GM10266 (cell line): ENCODE measurements around the gene VIPAS39.
A peak's percentile ranks its signal among the peaks of the same experiment; 100 is the strongest.

ENCODE experiments used
- DNase-seq: peaks from one replicate; pipeline ENCODE4 v3.0.0; 2012; ENCODE audit errors: extremely low spot score
- TF ChIP-seq, protein P1 (sequence below): IDR thresholded peaks from 2 replicates; pipeline ENCODE4 v1.5.1; 2012; ENCODE audit warnings: mild to moderate bottlenecking, low read depth; ENCODE audit not compliant: control insufficient read depth, insufficient read depth; ENCODE audit errors: missing control alignments

Gene VIPAS39

DNA sequence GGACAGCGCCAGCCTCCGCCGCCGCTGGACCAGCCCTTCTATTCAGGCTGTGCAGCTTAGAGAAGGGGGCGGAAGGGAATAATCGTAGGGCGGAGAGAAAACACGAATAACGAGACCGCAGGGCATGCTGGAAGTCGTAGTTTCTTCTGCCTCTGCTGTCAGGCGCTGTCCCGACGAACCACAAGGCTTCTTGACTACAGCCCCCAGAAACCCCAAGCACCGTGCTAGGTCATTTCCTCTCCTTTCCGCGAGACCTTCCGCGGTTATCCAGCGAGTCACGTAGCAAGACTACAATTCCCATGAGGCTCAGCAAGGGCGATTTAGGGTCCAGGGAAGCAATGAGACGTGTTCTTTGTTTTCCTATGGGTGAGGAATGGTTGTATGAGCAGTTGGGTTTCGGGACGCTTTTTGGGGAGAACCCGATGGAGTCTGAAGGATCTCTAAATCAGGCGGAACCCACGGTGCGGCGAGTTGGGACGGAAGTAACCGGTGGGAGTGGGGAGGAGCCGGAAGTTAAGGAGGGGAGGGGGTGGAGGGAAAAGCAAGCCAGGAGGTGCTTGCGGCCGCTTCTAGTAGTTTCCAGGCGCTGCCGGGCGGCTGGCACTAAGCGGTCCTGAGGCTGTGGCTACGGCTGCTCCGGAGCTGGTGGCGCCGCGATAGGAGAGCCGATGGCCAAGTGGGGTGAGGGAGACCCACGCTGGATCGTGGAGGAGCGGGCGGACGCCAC is at the start of gene VIPAS39, which contains the start of gene AHSA1:
Gene VIPAS39, minus strand, starts transcription at position 80 of the 727 bp plus-strand sequence. CDS start 3,499 bp downstream, outside the sequence.
Gene AHSA1, plus strand, starts transcription at position 572 of the 727 bp plus-strand sequence. Its CDS starts 97 bp downstream, at position 669.
- DNase-seq = peak; percentile 86
- TF ChIP-seq, protein P1, sequence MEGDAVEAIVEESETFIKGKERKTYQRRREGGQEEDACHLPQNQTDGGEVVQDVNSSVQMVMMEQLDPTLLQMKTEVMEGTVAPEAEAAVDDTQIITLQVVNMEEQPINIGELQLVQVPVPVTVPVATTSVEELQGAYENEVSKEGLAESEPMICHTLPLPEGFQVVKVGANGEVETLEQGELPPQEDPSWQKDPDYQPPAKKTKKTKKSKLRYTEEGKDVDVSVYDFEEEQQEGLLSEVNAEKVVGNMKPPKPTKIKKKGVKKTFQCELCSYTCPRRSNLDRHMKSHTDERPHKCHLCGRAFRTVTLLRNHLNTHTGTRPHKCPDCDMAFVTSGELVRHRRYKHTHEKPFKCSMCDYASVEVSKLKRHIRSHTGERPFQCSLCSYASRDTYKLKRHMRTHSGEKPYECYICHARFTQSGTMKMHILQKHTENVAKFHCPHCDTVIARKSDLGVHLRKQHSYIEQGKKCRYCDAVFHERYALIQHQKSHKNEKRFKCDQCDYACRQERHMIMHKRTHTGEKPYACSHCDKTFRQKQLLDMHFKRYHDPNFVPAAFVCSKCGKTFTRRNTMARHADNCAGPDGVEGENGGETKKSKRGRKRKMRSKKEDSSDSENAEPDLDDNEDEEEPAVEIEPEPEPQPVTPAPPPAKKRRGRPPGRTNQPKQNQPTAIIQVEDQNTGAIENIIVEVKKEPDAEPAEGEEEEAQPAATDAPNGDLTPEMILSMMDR = no peak

DNA sequence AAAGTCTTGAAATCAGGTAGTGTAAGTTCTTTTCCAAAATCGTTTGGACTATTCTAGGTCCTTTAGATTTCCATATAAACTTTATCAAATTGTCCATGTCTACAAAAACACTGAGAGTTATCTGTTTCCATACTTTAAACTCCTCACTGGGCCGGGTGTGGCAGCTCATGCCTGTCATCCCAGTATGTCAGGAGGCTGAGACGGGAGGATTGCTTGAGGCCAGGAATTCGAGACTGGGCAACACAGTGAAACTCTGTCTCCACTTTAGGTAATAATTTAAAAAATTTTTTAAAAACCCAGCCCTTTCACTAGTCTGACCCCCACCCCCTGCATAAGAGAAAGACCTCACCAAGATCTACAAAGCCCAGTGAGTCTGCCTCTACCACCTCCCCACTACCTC is 47.6 kb upstream of the VIPAS39 start:
- TF ChIP-seq, protein P1 = no peak
- no peak for DNase-seq

GRCh38 chr14:77503138-77503537 is 45.7 kb upstream of the VIPAS39 start:
- no peak for DNase-seq

DNA sequence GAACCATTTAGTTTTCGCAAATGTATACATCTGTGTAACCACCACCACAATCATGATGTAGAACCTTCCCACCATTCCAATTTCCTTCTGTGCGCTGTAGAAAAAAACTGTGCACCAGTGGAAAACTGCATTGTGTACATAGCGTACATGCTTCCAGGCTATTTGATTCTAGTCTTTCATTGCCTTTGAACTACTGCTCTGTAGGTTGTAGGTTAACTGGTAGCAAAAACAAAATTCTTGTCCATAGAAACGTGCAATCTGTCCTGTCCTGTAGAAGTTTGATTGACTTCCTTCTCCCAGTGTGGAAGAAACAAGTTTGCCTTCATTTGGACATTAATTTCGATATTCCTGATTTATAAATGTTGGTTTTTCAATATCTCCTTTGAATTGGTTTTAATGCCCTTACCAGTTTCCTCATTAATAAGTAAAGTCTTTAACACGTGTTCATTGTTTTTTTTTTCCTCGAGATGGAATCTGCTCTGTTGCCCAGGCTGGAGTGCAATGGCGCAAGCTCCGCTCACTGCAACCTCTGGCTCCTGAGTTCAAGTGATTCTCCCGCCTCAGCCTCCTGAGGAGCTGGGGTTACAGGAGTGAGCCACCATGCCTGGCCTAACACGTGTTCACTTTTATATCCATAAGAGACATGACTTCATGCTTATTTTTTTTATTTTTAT is 44.8 kb upstream of the VIPAS39 start:
- TF ChIP-seq, protein P1 = no peak
- DNase-seq = no peak

More at GRCh38 chr14:77503138-77503537, 45.7 kb upstream of the VIPAS39 start:
- TF ChIP-seq, protein P1 = no peak

- peak; percentile 59 for DNase-seq
- TF ChIP-seq, protein P1 = no peak
Observed at GRCh38 chr14:77498984-77499527, 41.7 kb upstream of the VIPAS39 start.

- peak; percentile 79 for DNase-seq
- TF ChIP-seq, protein P1 = no peak
Observed at GRCh38 chr14:77498120-77498979, 40.9 kb upstream of the VIPAS39 start, which contains the start of gene ISM2. TSS of gene ISM2 (minus strand) at chr14:77498816. CDS start at chr14:77498793, 23 bp downstream.
